ENCODE data around the gene KDM4B. TPM values are rescaled to one million over a fixed set of nuclear protein-coding genes. Genes with fewer than 3 reads are reported as not detected.

KDM4B gene
- total and polyA plus RNA-seq, 2 of the 8 experiments (the other 6 are each of a cell fraction or from before 2014, with no cell fraction given) = 12.0 to 31.9 TPM

- ChIA-PET POLR2A (ENCODE audit: partially characterized antibody) (interaction anchor here (0.6 to 2.5 kb wide), 2 partner anchors 15 to 118 kb away, joined by 3 to 6 read pairs; no protein-coding TSS in a partner anchor), CTCF (ENCODE audit: partially characterized antibody) (interaction anchor here (1.3 to 4.6 kb wide), 10 partner anchors 8 to 181 kb away, joined by 3 to 32 read pairs (median 6); no protein-coding TSS in a partner anchor)
- H3K79me2 ChIP-seq (ENCODE audit: control insufficient read depth in 1 of 2, insufficient read depth in 2 of 2, low read length in 2 of 2) = peaks cover 0 to 70% of the 10 kb centered on the region in 2 experiments; a peak in 2 of 4 replicates
- H3K18ac ChIP-seq (ENCODE audit: extremely low read depth, low read length) = no peak overlapping the region
- no peak for DNase-seq (ENCODE audit: low read depth in 1 of 2, low spot score in 2 of 2)
- no peak overlapping the region for H2BK15ac ChIP-seq (ENCODE audit: low read length)
- H3K23me2 ChIP-seq (ENCODE audit: low read depth, low read length) = no peaks in the 10 kb centered on the region
- peak overlapping the region; percentile 65 for H4K91ac ChIP-seq (replicated peaks; ENCODE audit: insufficient read length, low read length)
- H3K79me1 ChIP-seq (ENCODE audit: low read depth, low read length) = peaks cover 13% of the 10 kb centered on the region
- peaks cover 0 to 7% (median 3%) of the 10 kb centered on the region in 4 experiments; a peak in 4 of 7 replicates for H3K4me1 ChIP-seq (replicated peaks in 1 of 4; ENCODE audit: control insufficient read depth in 3 of 4, insufficient read depth in 4 of 4, low read length in 3 of 4)
- no peak overlapping the region for H3K56ac ChIP-seq (replicated peaks; ENCODE audit: insufficient read length, low read depth, low read length)
- H2BK20ac ChIP-seq (ENCODE audit: low read length) = no peak overlapping the region
- H3K36me3 ChIP-seq (ENCODE audit: control insufficient read depth in 2 of 4, insufficient read depth in 4 of 4, low read length in 3 of 4) = no peaks in the 10 kb centered on the region
- WGBS, 2 experiments (ENCODE audit: extremely low coverage in 1 of 2, insufficient coverage in 1 of 2, insufficient read length in 1 of 2, insufficient replicate concordance in 2 of 2, low coverage in 1 of 2, low lambda C conversion rate in 2 of 2, missing lambda C conversion rate in 1 of 2) = 91% methylated on average over 19 of the region's 19 CpGs; no CpG with 5 or more reads in 1 of the 2 experiments
- no peaks in the 10 kb centered on the region for H3K27me3 ChIP-seq (replicated peaks in 1 of 4; ENCODE audit: control insufficient read depth in 3 of 4, extremely low read depth in 1 of 4, insufficient read depth in 3 of 4, low read length in 3 of 4)
- no peak overlapping the region for H2AFZ ChIP-seq (ENCODE audit: low read length)
- no peak for FAIRE-seq
- H2AK5ac ChIP-seq (ENCODE audit: low read depth, low read length) = no peak overlapping the region
- H3K9me3 ChIP-seq (ENCODE audit: insufficient read depth in 2 of 2, low read depth in 1 of 2, low read length in 1 of 2) = no peaks in the 10 kb centered on the region
- H3K27ac ChIP-seq (ENCODE audit: low read depth, low read length) = no peak overlapping the region
- H4K5ac ChIP-seq (ENCODE audit: insufficient read length, low read depth, low read length) = no peak overlapping the region
- no peak overlapping the region for H2BK120ac ChIP-seq (replicated peaks; ENCODE audit: low read depth, low read length)
- H2BK12ac ChIP-seq (ENCODE audit: low read depth, low read length) = no peak overlapping the region
- no peak overlapping the region for H3K4ac ChIP-seq (replicated peaks; ENCODE audit: insufficient read length, low read depth, low read length)
- H2BK5ac ChIP-seq (ENCODE audit: low read depth, low read length) = no peak overlapping the region; the same call in 1 of the 2 replicates
- H4K20me1 ChIP-seq (replicated peaks in 1 of 2; ENCODE audit: control insufficient read depth in 1 of 2, insufficient read depth in 2 of 2, low read length in 2 of 2) = peaks cover 20 to 27% of the 10 kb centered on the region in 2 experiments
- H4K8ac ChIP-seq (ENCODE audit: extremely low read depth, insufficient read depth, low read length) = no peak overlapping the region
- no peak overlapping the region for H3K4me2 ChIP-seq (ENCODE audit: insufficient read depth in 1 of 2, low read depth in 2 of 2, low read length in 2 of 2)
- no peak overlapping the region for H3K4me3 ChIP-seq (ENCODE audit: extremely low read depth in 1 of 4, insufficient read depth in 2 of 4, low read depth in 3 of 4, low read length in 4 of 4)
- H3K23ac ChIP-seq (ENCODE audit: insufficient read length) = no peak overlapping the region
- H3K9ac ChIP-seq (replicated peaks in 1 of 4; ENCODE audit: extremely low read depth in 1 of 4, low read depth in 3 of 4, low read length in 3 of 4) = no peak overlapping the region
- H3K14ac ChIP-seq (ENCODE audit: insufficient read length) = no peak overlapping the region
- TF ChIP-seq RXRA (IDR thresholded peaks at IDR 0.05; ENCODE audit: insufficient read depth, low read depth, low read length) (no peak), CBX5 (IDR thresholded peaks at IDR 0.05; ENCODE audit: low read depth, low read length) (no peak), E2F6 (IDR thresholded peaks at IDR 0.05) (no peak), JUN (IDR thresholded peaks at IDR 0.05; ENCODE audit: low read depth, low read length) (no peak)
Measured at GRCh38 chr19:4986471-4986891, 17.6 kb downstream of the KDM4B start.
